Stimulated activated CD4-positive, alpha-beta T cell treated with anti-CD3 and anti-CD28 coated beads, Interleukin-15, amount 100 ng/mL, for 1 hour (primary cell): ENCODE measurements around the gene PRR7.

Source experiments
- DNase-seq, 2 donors: peaks; one replicate each; pipeline ENCODE4 v3.0.0-alpha.2; 2020; ENCODE audit warnings: low read depth in 1 of 2, low spot score in 1 of 2

The PRR7 gene

DNA sequence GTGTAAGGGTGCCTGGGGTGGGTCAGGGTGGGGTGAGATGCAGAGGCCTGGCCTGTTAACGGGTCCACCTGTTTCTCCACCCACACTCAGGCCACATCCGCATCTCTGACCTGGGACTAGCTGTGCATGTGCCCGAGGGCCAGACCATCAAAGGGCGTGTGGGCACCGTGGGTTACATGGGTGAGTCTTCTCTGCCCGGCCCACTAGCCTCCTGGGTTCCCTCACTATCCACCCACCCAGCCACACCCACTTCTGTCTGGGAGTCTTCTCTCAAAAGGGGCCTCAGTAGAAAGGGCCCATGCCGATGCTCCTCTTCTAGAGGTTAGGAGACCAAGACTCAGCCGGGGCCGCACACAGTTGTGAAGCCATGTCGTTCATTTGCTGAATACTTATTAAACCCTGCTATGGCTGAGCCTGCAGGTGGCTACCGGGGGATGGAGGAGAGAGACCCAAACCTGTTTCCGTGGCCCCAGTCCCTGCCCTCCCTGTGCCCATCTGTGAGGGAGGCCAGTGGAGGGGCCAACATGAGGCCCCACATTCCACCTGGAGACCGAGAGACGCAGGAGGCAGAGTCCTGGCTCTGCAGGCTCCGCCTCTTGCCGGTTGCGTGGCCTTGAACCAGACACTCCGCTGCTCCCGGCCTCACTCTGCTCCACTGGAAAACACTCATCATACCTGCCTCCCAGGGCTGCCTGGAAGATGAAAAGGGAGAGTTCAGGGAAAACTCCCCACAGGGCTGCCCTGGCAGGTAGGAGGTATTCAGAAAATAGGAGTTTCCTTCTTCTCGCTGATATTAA, 11.5 kb upstream of the PRR7 start:
- no peak for DNase-seq

DNA sequence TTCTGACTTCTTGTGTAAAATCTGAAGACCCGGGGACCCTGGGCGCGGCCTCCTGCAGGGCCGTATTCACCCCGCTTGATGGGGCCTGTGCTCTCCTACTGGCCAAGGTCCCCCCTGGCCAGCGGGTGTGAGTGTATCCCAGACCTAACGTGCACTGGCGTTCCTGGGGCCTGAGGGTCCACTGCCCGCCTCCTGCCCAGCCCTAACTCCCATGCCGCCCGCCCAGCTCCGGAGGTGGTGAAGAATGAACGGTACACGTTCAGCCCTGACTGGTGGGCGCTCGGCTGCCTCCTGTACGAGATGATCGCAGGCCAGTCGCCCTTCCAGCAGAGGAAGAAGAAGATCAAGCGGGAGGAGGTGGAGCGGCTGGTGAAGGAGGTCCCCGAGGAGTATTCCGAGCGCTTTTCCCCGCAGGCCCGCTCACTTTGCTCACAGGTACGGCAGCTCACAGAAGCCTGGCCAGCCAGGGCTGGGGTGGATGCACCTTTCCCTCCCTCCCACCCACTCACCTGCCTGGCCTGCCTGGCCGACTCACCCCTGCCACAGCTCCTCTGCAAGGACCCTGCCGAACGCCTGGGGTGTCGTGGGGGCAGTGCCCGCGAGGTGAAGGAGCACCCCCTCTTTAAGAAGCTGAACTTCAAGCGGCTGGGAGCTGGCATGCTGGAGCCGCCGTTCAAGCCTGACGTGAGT, 10.6 kb upstream of the PRR7 start:
- DNase-seq = no peak

DNA sequence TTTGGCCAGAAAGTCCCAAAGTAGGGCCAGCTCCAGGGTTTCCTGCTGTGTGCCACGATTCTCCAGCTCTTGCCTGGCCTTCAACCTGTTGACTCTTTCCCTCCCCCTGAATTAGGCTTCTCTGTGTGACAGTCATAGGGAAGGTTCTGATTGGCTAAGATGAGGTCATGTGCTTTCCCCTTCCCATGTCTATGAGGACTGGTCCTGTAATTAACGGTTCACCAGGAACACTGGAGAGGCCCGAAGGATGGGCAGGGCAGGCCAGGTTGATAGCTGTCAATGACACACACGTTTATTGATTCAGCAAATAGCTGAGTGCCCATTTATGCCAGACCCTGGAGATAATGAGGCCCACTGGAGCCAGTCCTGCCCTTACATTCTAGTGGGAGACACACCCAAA, 9.0 kb upstream of the PRR7 start:
- DNase-seq = no peak

- no peak for DNase-seq
Measured at GRCh38 chr5:177438468-177438867, 8.1 kb upstream of the PRR7 start.

- DNase-seq = no peak
Measured at GRCh38 chr5:177439518-177440053, 7.0 kb upstream of the PRR7 start.

GRCh38 chr5:177440211-177440989, 6.2 kb upstream of the PRR7 start:
- no peak for DNase-seq

DNA sequence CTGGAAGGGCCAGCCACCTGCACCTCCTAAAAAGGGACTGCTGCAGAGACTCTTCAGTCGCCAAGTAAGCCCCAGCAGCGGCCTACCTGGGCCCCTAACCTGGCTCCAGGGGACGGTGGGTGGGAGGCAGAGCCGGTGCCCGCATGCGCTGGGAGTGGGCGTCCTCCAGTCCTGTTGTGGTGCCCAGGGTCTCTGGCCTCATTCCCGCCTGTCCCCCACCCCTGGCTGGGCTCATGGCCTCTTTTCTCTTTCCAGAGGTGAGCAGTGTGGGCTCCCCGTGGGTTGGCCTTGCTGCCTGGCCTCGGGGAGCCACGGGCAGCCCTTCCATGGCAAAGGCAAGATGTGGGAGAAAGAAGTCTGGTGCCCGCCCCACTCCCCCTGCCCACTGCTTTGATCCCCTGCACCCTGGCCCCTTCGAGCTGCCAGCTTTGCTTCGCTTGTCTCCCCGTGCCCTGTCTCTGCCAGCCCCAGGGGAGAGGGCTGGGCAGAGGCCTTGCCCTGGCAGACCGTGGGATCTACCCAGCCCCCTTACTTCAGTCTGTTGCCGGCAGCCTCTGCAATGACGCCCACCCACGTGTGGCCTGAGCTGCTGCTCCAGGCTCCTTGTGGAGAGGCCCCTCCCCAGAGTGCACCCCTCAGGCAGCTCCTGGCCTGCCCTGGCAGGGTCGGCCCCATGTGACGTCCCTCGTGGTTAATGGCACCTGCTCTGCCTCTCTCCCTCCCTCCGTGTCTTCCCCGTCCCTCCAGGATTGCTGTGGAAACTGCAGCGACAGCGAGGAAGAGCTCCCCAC, 5.4 kb upstream of the PRR7 start:
- no peak for DNase-seq

DNA sequence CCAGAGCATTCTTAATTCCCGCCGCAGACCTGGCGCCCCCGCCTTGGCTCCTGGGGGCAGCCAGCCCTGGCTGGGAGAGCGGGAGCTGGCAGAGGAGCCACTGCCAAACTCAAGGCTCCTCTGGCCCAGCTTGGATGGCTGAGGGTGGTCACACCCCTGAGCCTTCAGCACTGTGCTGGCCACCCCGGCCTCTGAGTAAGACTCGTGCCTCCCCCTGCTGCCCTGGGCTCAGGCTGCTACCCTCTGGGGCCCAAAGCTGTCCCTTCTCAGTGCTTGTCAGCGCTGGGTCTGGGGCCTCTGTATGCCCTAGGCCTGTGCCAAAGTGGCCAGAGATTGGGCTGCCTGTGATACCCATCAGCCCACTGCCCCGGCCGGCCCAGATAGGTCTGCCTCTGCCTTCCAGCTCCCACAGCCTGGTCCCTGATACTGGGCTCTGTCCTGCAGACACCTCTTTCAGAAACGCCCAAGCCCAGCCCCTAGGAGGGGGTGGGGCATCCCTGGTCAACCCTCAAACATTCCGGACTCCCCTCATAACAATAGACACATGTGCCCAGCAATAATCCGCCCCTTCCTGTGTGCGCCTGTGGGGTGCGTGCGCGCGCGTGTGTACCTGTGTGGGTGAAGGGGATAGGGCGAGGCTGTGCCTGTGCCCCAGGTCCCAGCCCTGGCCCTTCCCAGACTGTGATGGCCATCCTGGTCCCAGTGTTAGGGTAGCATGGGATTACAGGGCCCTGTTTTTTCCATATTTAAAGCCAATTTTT, 4.4 kb upstream of the PRR7 start:
- DNase-seq = no peak

- no peak for DNase-seq
Measured at GRCh38 chr5:177443144-177443983, 3.2 kb upstream of the PRR7 start.

DNA sequence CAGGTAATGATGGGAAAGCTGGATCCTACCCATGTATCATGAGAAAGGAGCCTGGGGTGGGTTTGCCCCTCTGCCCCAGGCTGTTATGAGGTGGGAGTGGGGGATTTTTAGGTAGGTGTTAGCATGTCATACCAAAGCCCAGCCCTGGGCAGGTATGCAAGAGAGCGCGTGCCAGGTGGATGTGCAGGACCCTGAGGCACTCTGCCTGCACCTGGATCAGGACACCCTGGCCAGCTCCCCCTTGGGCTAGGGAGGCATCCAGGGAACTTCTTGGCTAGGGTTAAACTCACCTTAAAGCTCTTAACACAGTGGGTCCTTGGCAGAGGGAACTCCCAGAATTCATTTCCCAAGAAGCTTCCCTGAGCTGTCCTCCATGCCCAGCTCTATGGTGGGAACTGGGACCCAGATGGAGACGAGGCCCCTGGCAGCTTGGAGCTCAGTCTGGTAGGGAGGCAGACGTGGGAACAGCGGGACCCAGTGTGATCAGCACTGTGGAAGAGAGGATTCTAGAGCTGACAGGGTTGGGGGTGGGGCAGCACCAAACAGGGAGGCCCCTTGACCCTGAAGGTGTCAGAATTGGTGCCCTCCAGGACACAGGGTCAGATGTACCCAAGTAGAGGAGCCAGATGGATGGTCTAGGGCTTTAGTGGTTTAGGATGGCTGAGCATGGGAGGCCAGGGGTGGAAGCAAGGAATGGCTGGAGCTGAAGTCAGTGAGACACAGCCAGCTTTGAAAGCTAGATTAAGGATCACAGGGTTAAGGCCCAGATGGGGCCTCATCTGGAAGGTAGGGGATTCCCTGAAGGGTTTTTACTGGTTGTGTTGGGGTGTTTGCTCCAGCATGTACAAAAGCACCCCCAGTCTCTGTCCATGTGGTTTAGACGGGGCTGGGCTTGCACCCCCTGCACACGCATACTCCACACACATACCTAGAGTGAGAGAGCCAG, 2.2 kb upstream of the PRR7 start:
- no peak for DNase-seq

- no peak for DNase-seq
Measured at GRCh38 chr5:177445052-177445916, 1.3 kb upstream of the PRR7 start.

GRCh38 chr5:177445917-177446199, 756 bp upstream of the PRR7 start:
- DNase-seq = no peak

DNA sequence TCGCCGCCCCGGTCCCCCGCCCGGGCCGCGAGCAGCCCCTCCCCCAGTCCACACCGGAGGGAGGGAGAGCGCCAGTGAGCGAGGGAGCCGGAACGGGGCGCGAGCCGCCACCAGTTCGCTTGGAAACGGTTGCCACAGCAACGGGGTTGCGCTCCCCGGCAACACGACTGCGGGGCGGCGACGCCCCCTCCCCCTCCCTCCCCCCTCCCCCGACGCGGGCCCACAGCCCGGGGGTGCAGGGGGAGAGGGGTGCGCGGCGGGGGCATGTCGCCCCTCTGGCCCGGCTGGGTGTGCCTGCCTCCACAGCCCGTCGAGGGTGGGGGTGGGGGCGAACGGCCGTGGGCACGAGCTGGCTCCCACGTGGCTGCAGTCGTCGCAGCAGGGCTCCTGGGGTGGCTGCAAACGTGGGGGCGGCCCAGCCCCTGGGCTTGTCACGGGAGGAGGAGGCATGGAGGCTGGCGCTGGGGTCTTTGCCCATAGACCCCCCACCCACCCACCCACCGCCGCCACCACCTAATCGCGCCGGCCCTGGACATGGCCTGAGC, 524 bp downstream of the PRR7 start:
- peak in 1 of 2 donors; percentile 53 for DNase-seq

DNA sequence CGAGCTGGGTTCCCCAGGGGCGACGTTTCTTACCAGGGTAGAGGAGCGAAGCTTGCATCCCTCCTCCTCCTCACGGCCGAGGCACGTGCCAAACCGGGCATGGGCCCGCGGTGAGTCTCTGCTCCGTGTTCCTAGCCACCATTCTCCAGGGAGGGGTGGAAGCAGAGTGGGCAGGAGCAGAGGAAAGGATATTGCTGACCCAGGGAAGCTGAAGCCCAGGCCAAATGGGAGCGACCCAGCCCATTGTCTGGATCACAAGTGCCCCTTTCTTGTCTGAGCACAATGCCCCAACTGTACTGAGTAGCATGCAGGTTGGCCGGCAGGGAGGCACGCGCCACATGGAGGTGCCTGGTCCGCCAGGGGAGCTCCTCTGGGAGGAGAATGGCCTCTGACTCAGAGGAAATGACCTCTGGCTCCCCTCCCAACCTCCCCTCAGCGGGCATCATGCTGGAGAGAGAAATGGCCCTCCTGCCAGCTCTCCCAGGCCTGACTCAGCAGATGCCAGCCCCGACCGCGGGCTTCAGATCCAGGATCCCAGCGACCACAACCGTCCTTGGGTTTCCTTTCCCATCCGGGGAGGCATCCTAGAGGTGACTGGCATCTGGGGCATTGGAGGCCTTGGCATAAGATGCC, 1.1 kb downstream of the PRR7 start:
- no peak for DNase-seq

GRCh38 chr5:177448244-177448950, 1.8 kb downstream of the PRR7 start:
- no peak for DNase-seq
